ENCODE measurements around the gene SHROOM3. TPM values are rescaled to one million over a fixed set of nuclear protein-coding genes. Genes with fewer than 3 reads are reported as not detected.

Gene SHROOM3
- total RNA-seq, 2 donors from 2014 or later, result 139 to 171 TPM

GRCh38 chr4:76637712-76638361, 202.8 kb downstream of the SHROOM3 start:
- Histone ChIP-seq H3K27me3 (replicated peaks; ENCODE audit: insufficient read depth) (no peaks in the 10 kb centered on the region), H3K4me1 (ENCODE audit: control insufficient read depth in 1 of 2, low read depth in 2 of 2) (peaks cover 18 to 76% of the 10 kb centered on the region in 2 donors), H3K4me3 (no peak overlapping the region), H3K9me3 (no peaks in the 10 kb centered on the region), H3K27ac (peak overlapping the region; percentile 46 to 80), H3K36me3 (no peaks in the 10 kb centered on the region)
- DNase-seq (ENCODE audit: low spot score), result no peak
- no peak for TF ChIP-seq CTCF (IDR thresholded peaks at IDR 0.05)
- peak; percentile 38 for ATAC-seq (ENCODE audit: insufficient number of reproducible peaks, low FRiP score, low read depth)

- Histone ChIP-seq H3K9me3 (no peaks in the 10 kb centered on the region), H3K4me3 (peak overlapping the region; percentile 30), H3K27ac (peak overlapping the region; percentile 46 to 80), H3K4me1 (ENCODE audit: control insufficient read depth in 1 of 2, low read depth in 2 of 2) (peaks cover 24 to 72% of the 10 kb centered on the region in 2 donors), H3K36me3 (no peaks in the 10 kb centered on the region), H3K27me3 (replicated peaks; ENCODE audit: insufficient read depth) (no peaks in the 10 kb centered on the region)
- ATAC-seq (ENCODE audit: insufficient number of reproducible peaks, low FRiP score, low read depth) (no peak), DNase-seq (ENCODE audit: low spot score) (no peak)
- TF ChIP-seq CTCF (IDR thresholded peaks at IDR 0.05), result no peak
Measured at GRCh38 chr4:76639288-76639687, 204.3 kb downstream of the SHROOM3 start.

- H3K27me3 ChIP-seq (replicated peaks; ENCODE audit: insufficient read depth), result no peaks in the 10 kb centered on the region
- H3K27ac ChIP-seq, result peak overlapping the region; percentile 46 to 80
- TF ChIP-seq CTCF (IDR thresholded peaks at IDR 0.05), result no peak
- DNase-seq (ENCODE audit: low spot score), result no peak
- no peak for ATAC-seq (ENCODE audit: insufficient number of reproducible peaks, low FRiP score, low read depth)
- peaks cover 14 to 65% of the 10 kb centered on the region in 2 donors for H3K4me1 ChIP-seq (ENCODE audit: control insufficient read depth in 1 of 2, low read depth in 2 of 2)
- peak overlapping the region; percentile 1 for H3K4me3 ChIP-seq
- no peaks in the 10 kb centered on the region for H3K9me3 ChIP-seq
- no peaks in the 10 kb centered on the region for H3K36me3 ChIP-seq
Measured at GRCh38 chr4:76640353-76640910, 205.4 kb downstream of the SHROOM3 start.

- no peak overlapping the region for H3K4me3 ChIP-seq
- peak overlapping the region in 1 of 2 donors; percentile 80 for H3K27ac ChIP-seq
- H3K9me3 ChIP-seq, result no peaks in the 10 kb centered on the region
- ATAC-seq (ENCODE audit: insufficient number of reproducible peaks, low FRiP score, low read depth) (no peak), DNase-seq (ENCODE audit: low spot score) (no peak)
- TF ChIP-seq CTCF (IDR thresholded peaks at IDR 0.05), result no peak
- H3K36me3 ChIP-seq, result no peaks in the 10 kb centered on the region
- peaks cover 13 to 63% of the 10 kb centered on the region in 2 donors for H3K4me1 ChIP-seq (ENCODE audit: control insufficient read depth in 1 of 2, low read depth in 2 of 2)
- no peaks in the 10 kb centered on the region for H3K27me3 ChIP-seq (replicated peaks; ENCODE audit: insufficient read depth)
Measured at GRCh38 chr4:76641351-76641750, 206.3 kb downstream of the SHROOM3 start.

- no peak overlapping the region for H3K27ac ChIP-seq
- ATAC-seq (ENCODE audit: insufficient number of reproducible peaks, low FRiP score, low read depth) (no peak), DNase-seq (ENCODE audit: low spot score) (no peak)
- no peak for TF ChIP-seq CTCF (IDR thresholded peaks at IDR 0.05)
- no peak overlapping the region for H3K4me3 ChIP-seq
- no peaks in the 10 kb centered on the region for H3K9me3 ChIP-seq
- H3K4me1 ChIP-seq (ENCODE audit: control insufficient read depth in 1 of 2, low read depth in 2 of 2), result peaks cover 13 to 59% of the 10 kb centered on the region in 2 donors
- H3K36me3 ChIP-seq, result no peaks in the 10 kb centered on the region
- no peaks in the 10 kb centered on the region for H3K27me3 ChIP-seq (replicated peaks; ENCODE audit: insufficient read depth)
Measured at GRCh38 chr4:76641758-76642157, 206.7 kb downstream of the SHROOM3 start.
